ENCODE data around the gene INAFM2.

The INAFM2 gene

GRCh38 chr15:40306371-40306770 is 17.1 kb upstream of the INAFM2 start:
- no peak overlapping the region for H3K4me3 ChIP-seq (ENCODE audit: low read depth, low read length)
- no peak overlapping the region for H2AFZ ChIP-seq (ENCODE audit: low read length, unreplicated experiment)
- H3K27me3 ChIP-seq (ENCODE audit: insufficient read depth, low read length): peaks cover 12% of the 10 kb centered on the region; the same call in 1 of the 2 replicates

GRCh38 chr15:40306908-40307307 is 16.6 kb upstream of the INAFM2 start:
- peaks cover 12% of the 10 kb centered on the region for H3K27me3 ChIP-seq (ENCODE audit: insufficient read depth, low read length)
- H3K27ac ChIP-seq (ENCODE audit: low read depth, low read length): no peak overlapping the region
- H3K4me1 ChIP-seq (ENCODE audit: control insufficient read depth, insufficient read depth, low read length, unreplicated experiment): peaks cover 5% of the 10 kb centered on the region
- no peaks in the 10 kb centered on the region for H3K36me3 ChIP-seq (ENCODE audit: insufficient read depth, low read length)
- no peak overlapping the region for H3K4me3 ChIP-seq (ENCODE audit: low read depth, low read length)
- H2AFZ ChIP-seq (ENCODE audit: low read length, unreplicated experiment): no peak overlapping the region
- no peaks in the 10 kb centered on the region for H3K79me2 ChIP-seq (ENCODE audit: control insufficient read depth, insufficient read depth, low read length, unreplicated experiment)

More at GRCh38 chr15:40306371-40306770, 17.1 kb upstream of the INAFM2 start:
- Histone ChIP-seq H3K79me2 (ENCODE audit: control insufficient read depth, insufficient read depth, low read length, unreplicated experiment) (no peaks in the 10 kb centered on the region), H3K36me3 (ENCODE audit: insufficient read depth, low read length) (no peaks in the 10 kb centered on the region), H3K27ac (ENCODE audit: low read depth, low read length) (no peak overlapping the region), H3K4me1 (ENCODE audit: control insufficient read depth, insufficient read depth, low read length, unreplicated experiment) (peaks cover 5% of the 10 kb centered on the region)

- Histone ChIP-seq H3K4me3 (ENCODE audit: low read depth, low read length) (no peak within 1 kb of the TSS), H3K27me3 (ENCODE audit: insufficient read depth, low read length) (peaks cover 12% of the 10 kb centered on the region), H3K4me1 (ENCODE audit: control insufficient read depth, insufficient read depth, low read length, unreplicated experiment) (peaks cover 5% of the 10 kb centered on the region), H3K79me2 (ENCODE audit: control insufficient read depth, insufficient read depth, low read length, unreplicated experiment) (no peaks in the 10 kb centered on the region), H3K36me3 (ENCODE audit: insufficient read depth, low read length) (no peaks in the 10 kb centered on the region), H2AFZ (ENCODE audit: low read length, unreplicated experiment) (no peak within 1 kb of the TSS), H3K27ac (ENCODE audit: low read depth, low read length) (no peak within 1 kb of the TSS)
These were observed 15.9 kb upstream of the INAFM2 start, which contains the start of gene PLCB2 for GRCh38 chr15:40307421-40308211. Gene PLCB2 (minus strand): TSS chr15:40307935. CDS start chr15:40307672, 263 bp downstream.

- Histone ChIP-seq H2AFZ (ENCODE audit: low read length, unreplicated experiment) (no peak overlapping the region), H3K36me3 (ENCODE audit: insufficient read depth, low read length) (no peaks in the 10 kb centered on the region), H3K4me1 (ENCODE audit: control insufficient read depth, insufficient read depth, low read length, unreplicated experiment) (peaks cover 16% of the 10 kb centered on the region), H3K79me2 (ENCODE audit: control insufficient read depth, insufficient read depth, low read length, unreplicated experiment) (no peaks in the 10 kb centered on the region), H3K4me3 (ENCODE audit: low read depth, low read length) (no peak overlapping the region), H3K27me3 (ENCODE audit: insufficient read depth, low read length) (peaks cover 5% of the 10 kb centered on the region), H3K27ac (ENCODE audit: low read depth, low read length) (no peak overlapping the region)
These were observed 14.1 kb upstream of the INAFM2 start for GRCh38 chr15:40309344-40309862.

- H3K27ac ChIP-seq (ENCODE audit: low read depth, low read length): no peak overlapping the region
- H3K4me3 ChIP-seq (ENCODE audit: low read depth, low read length): no peak overlapping the region
- H3K27me3 ChIP-seq (ENCODE audit: insufficient read depth, low read length): no peaks in the 10 kb centered on the region; the same call in 1 of the 2 replicates
- H3K36me3 ChIP-seq (ENCODE audit: insufficient read depth, low read length): no peaks in the 10 kb centered on the region
- no peaks in the 10 kb centered on the region for H3K79me2 ChIP-seq (ENCODE audit: control insufficient read depth, insufficient read depth, low read length, unreplicated experiment)
- no peak overlapping the region for H2AFZ ChIP-seq (ENCODE audit: low read length, unreplicated experiment)
- peaks cover 24% of the 10 kb centered on the region for H3K4me1 ChIP-seq (ENCODE audit: control insufficient read depth, insufficient read depth, low read length, unreplicated experiment)
These were observed 13.2 kb upstream of the INAFM2 start for GRCh38 chr15:40310001-40310959.

- Histone ChIP-seq H3K27ac (ENCODE audit: low read depth, low read length) (no peak overlapping the region), H3K79me2 (ENCODE audit: control insufficient read depth, insufficient read depth, low read length, unreplicated experiment) (no peaks in the 10 kb centered on the region), H3K36me3 (ENCODE audit: insufficient read depth, low read length) (no peaks in the 10 kb centered on the region), H3K27me3 (ENCODE audit: insufficient read depth, low read length) (no peaks in the 10 kb centered on the region; the same call in 1 of the 2 replicates), H3K4me3 (ENCODE audit: low read depth, low read length) (no peak overlapping the region), H3K4me1 (ENCODE audit: control insufficient read depth, insufficient read depth, low read length, unreplicated experiment) (peaks cover 27% of the 10 kb centered on the region), H2AFZ (ENCODE audit: low read length, unreplicated experiment) (no peak overlapping the region)
These were observed 12.5 kb upstream of the INAFM2 start for GRCh38 chr15:40310993-40311392.

GRCh38 chr15:40312370-40313158 is 10.9 kb upstream of the INAFM2 start:
- H3K79me2 ChIP-seq (ENCODE audit: control insufficient read depth, insufficient read depth, low read length, unreplicated experiment): no peaks in the 10 kb centered on the region
- H3K4me1 ChIP-seq (ENCODE audit: control insufficient read depth, insufficient read depth, low read length, unreplicated experiment): peaks cover 27% of the 10 kb centered on the region
- H2AFZ ChIP-seq (ENCODE audit: low read length, unreplicated experiment): no peak overlapping the region
- no peak overlapping the region for H3K4me3 ChIP-seq (ENCODE audit: low read depth, low read length)
- H3K36me3 ChIP-seq (ENCODE audit: insufficient read depth, low read length): no peaks in the 10 kb centered on the region
- no peak overlapping the region for H3K27ac ChIP-seq (ENCODE audit: low read depth, low read length)
- H3K27me3 ChIP-seq (ENCODE audit: insufficient read depth, low read length): no peaks in the 10 kb centered on the region; the same call in 1 of the 2 replicates

- no peak overlapping the region for H2AFZ ChIP-seq (ENCODE audit: low read length, unreplicated experiment)
- H3K4me1 ChIP-seq (ENCODE audit: control insufficient read depth, insufficient read depth, low read length, unreplicated experiment): peaks cover 25% of the 10 kb centered on the region
- H3K4me3 ChIP-seq (ENCODE audit: low read depth, low read length): no peak overlapping the region
- H3K27ac ChIP-seq (ENCODE audit: low read depth, low read length): no peak overlapping the region
- H3K79me2 ChIP-seq (ENCODE audit: control insufficient read depth, insufficient read depth, low read length, unreplicated experiment): no peaks in the 10 kb centered on the region
- H3K27me3 ChIP-seq (ENCODE audit: insufficient read depth, low read length): no peaks in the 10 kb centered on the region; the same call in 1 of the 2 replicates
- no peaks in the 10 kb centered on the region for H3K36me3 ChIP-seq (ENCODE audit: insufficient read depth, low read length)
These were observed 9.7 kb upstream of the INAFM2 start for GRCh38 chr15:40313531-40314398.

GRCh38 chr15:40314723-40315276 is 8.7 kb upstream of the INAFM2 start:
- H3K27me3 ChIP-seq (ENCODE audit: insufficient read depth, low read length): no peaks in the 10 kb centered on the region; the same call in 1 of the 2 replicates
- H3K4me1 ChIP-seq (ENCODE audit: control insufficient read depth, insufficient read depth, low read length, unreplicated experiment): peaks cover 22% of the 10 kb centered on the region
- H3K27ac ChIP-seq (ENCODE audit: low read depth, low read length): no peak overlapping the region
- no peaks in the 10 kb centered on the region for H3K36me3 ChIP-seq (ENCODE audit: insufficient read depth, low read length)
- no peaks in the 10 kb centered on the region for H3K79me2 ChIP-seq (ENCODE audit: control insufficient read depth, insufficient read depth, low read length, unreplicated experiment)
- H2AFZ ChIP-seq (ENCODE audit: low read length, unreplicated experiment): no peak overlapping the region
- no peak overlapping the region for H3K4me3 ChIP-seq (ENCODE audit: low read depth, low read length)
